Measurements from ENCODE around the gene GLT8D2. TPM values are rescaled to one million over a fixed set of nuclear protein-coding genes. Genes with fewer than 3 reads are reported as not detected.

Gene GLT8D2
- total RNA-seq, 2 donors from 2014 or later: 3.1 to 11.2 TPM

DNA sequence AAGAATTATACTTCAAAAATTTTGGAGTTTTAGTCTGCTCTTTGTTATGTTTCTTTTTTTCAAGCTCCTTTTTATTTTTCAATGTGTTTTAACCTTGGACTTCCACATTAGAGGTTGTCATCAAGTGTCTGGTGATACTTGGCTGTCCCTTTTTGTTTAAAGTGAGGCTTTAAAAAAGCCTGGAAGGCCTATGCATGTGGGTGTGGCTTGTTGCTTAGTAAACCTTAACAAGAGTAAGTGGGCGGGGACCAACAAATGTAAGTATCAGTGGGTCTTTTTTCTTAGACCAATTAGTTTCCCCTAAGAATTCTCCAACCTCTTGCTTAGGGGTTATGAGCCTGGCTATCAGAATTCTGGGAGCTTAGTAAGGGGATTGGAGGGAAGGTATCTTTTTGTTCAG is 40.7 kb upstream of the GLT8D2 start:
- H3K27me3 ChIP-seq (replicated peaks; ENCODE audit: insufficient read depth): no peaks in the 10 kb centered on the region
- peak; percentile 43 for DNase-seq (ENCODE audit: low spot score)
- no peaks in the 10 kb centered on the region for H3K36me3 ChIP-seq
- no peak overlapping the region for H3K4me3 ChIP-seq
- intact Hi-C loops (cut with DNase I): no loop called here
- TF ChIP-seq POLR2A (IDR thresholded peaks at IDR 0.05): no peak
- TF ChIP-seq, protein P1, sequence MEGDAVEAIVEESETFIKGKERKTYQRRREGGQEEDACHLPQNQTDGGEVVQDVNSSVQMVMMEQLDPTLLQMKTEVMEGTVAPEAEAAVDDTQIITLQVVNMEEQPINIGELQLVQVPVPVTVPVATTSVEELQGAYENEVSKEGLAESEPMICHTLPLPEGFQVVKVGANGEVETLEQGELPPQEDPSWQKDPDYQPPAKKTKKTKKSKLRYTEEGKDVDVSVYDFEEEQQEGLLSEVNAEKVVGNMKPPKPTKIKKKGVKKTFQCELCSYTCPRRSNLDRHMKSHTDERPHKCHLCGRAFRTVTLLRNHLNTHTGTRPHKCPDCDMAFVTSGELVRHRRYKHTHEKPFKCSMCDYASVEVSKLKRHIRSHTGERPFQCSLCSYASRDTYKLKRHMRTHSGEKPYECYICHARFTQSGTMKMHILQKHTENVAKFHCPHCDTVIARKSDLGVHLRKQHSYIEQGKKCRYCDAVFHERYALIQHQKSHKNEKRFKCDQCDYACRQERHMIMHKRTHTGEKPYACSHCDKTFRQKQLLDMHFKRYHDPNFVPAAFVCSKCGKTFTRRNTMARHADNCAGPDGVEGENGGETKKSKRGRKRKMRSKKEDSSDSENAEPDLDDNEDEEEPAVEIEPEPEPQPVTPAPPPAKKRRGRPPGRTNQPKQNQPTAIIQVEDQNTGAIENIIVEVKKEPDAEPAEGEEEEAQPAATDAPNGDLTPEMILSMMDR (IDR thresholded peaks at IDR 0.05): no peak
- TF ChIP-seq POLR2AphosphoS5 (IDR thresholded peaks at IDR 0.05): peak; percentile 67
- no peak overlapping the region for H3K27ac ChIP-seq
- no peaks in the 10 kb centered on the region for H3K9me3 ChIP-seq
- WGBS: 75% methylated on average over 1 of the region's 1 CpG
- no peaks in the 10 kb centered on the region for H3K4me1 ChIP-seq (replicated peaks)

DNA sequence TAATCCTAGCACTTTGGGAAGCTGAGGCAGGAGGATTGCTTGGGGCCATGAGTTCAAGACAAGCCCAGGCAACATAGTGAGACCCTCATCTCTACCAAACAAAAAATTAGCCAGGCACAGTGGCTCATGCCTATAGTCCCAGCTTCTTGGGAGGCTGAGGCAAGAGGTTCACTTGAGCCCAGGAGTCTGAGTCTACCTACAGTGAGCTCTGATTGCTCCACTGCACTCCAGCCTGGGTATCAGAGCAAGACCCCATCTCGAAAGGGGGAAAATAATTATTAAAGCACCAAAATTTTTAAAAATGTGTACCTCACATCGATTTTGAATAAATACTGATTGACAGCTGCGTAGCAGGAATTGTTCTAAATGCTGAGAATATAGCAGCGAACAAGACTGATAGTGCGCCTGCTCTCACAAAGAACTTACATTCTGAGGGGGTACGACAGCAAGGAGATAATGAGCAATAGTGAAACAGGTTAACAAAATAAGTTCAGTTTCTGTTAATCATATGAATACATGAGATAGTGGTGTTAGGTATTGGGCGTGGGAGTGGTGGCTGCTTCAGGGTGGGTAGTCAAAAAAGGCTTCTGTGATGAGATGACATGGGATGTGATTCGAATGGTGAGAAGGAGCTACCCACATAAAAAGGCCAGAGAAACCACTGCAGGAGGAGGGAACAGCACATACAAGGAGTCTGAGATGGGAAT is 33.9 kb upstream of the GLT8D2 start:
- WGBS: 96% methylated on average over 8 of the region's 8 CpGs
- DNase-seq (ENCODE audit: low spot score): no peak
- Histone ChIP-seq H3K4me3 (no peak overlapping the region), H3K27ac (no peak overlapping the region), H3K36me3 (no peaks in the 10 kb centered on the region), H3K4me1 (replicated peaks) (no peaks in the 10 kb centered on the region), H3K27me3 (replicated peaks; ENCODE audit: insufficient read depth) (no peaks in the 10 kb centered on the region), H3K9me3 (no peaks in the 10 kb centered on the region)
- intact Hi-C loops (cut with DNase I): no loop called here
- TF ChIP-seq POLR2A (IDR thresholded peaks at IDR 0.05) (no peak), POLR2AphosphoS5 (IDR thresholded peaks at IDR 0.05) (no peak)
- TF ChIP-seq, protein P1 (IDR thresholded peaks at IDR 0.05): no peak

DNA sequence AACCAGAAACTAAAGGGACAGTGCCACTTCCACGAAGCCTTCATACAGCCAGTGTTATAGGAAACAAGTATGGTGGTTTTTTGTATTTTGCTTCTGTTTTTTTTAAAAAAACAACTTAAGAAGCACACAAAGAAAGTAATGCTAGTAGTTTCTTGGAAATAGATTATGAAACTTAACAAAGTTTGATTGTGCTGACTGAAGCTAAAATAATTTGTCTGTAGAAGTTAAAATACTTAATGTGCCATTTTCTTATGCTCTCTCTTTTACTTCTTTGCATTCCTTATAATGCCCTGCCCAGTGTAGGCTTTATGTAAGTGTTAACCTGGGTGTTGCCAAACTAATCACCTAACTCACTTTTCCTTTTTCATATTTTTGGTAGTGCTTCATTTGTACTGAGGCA is 30.8 kb upstream of the GLT8D2 start:
- no peak for DNase-seq (ENCODE audit: low spot score)
- 84% methylated on average over 1 of the region's 1 CpG for WGBS
- Histone ChIP-seq H3K27ac (no peak overlapping the region), H3K36me3 (no peaks in the 10 kb centered on the region), H3K4me3 (no peak overlapping the region), H3K9me3 (no peaks in the 10 kb centered on the region), H3K4me1 (replicated peaks) (no peaks in the 10 kb centered on the region), H3K27me3 (replicated peaks; ENCODE audit: insufficient read depth) (no peaks in the 10 kb centered on the region)
- intact Hi-C loops (cut with DNase I): no loop called here
- no peak for TF ChIP-seq POLR2AphosphoS5 (IDR thresholded peaks at IDR 0.05)
- TF ChIP-seq, protein P1 (IDR thresholded peaks at IDR 0.05): no peak
- no peak for TF ChIP-seq POLR2A (IDR thresholded peaks at IDR 0.05)

DNA sequence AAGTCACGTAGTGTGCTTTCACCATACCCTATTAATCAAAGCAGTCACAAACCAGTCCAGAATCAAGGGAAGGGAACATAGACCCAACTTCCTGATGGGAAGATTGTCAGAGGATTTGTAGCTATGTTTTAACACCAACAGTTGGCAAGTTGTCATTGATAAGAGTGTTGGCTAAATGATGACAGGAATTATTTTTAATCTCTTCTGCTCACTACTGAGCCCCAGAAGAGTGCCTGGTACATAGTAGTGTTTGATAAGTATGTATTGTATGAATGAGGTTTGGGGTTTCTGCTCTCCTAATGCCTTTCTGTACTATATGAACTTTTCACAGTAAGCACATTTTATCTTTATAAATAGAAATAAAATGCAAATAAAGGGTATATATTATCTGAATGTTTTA is 29.0 kb upstream of the GLT8D2 start:
- no peak for DNase-seq (ENCODE audit: low spot score)
- H3K9me3 ChIP-seq: no peaks in the 10 kb centered on the region
- 67% methylated on average over 1 of the region's 1 CpG for WGBS
- no peak overlapping the region for H3K27ac ChIP-seq
- TF ChIP-seq POLR2A (IDR thresholded peaks at IDR 0.05) (no peak), POLR2AphosphoS5 (IDR thresholded peaks at IDR 0.05) (no peak)
- TF ChIP-seq, protein P1 (IDR thresholded peaks at IDR 0.05): no peak
- no peaks in the 10 kb centered on the region for H3K27me3 ChIP-seq (replicated peaks; ENCODE audit: insufficient read depth)
- intact Hi-C loops (cut with DNase I): no loop called here
- no peaks in the 10 kb centered on the region for H3K4me1 ChIP-seq (replicated peaks)
- H3K36me3 ChIP-seq: no peaks in the 10 kb centered on the region
- H3K4me3 ChIP-seq: no peak overlapping the region

DNA sequence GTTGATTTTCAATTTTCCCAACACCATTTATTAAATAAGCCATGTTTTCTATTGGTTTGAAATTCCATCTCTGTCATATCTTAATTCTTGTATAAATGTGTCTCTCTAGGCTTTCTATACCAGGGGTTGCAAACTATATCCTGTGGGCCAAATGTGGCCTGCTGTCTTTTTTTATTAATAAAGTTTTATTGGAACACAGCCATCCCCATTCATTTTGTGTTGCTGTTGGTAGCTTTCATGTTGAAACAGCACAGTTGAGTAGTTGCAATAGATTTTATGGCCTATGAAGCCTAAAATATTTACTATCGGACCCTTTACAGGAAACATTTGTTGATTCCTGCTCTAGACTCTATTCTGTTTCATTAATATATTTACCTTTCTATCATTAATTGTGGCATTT is 23.7 kb upstream of the GLT8D2 start:
- no peaks in the 10 kb centered on the region for H3K27me3 ChIP-seq (replicated peaks; ENCODE audit: insufficient read depth)
- no peaks in the 10 kb centered on the region for H3K36me3 ChIP-seq
- DNase-seq (ENCODE audit: low spot score): no peak
- TF ChIP-seq, protein P1 (IDR thresholded peaks at IDR 0.05): no peak
- no peak for TF ChIP-seq POLR2AphosphoS5 (IDR thresholded peaks at IDR 0.05)
- TF ChIP-seq POLR2A (IDR thresholded peaks at IDR 0.05): no peak
- 77% methylated on average over 1 of the region's 1 CpG for WGBS
- H3K27ac ChIP-seq: no peak overlapping the region
- H3K4me3 ChIP-seq: no peak overlapping the region
- no peaks in the 10 kb centered on the region for H3K4me1 ChIP-seq (replicated peaks)
- H3K9me3 ChIP-seq: no peaks in the 10 kb centered on the region
- intact Hi-C loops (cut with DNase I): no loop called here

Data from prostate gland (tissue), 2 donors.